Central memory CD4-positive, alpha-beta T cell (primary cell): Measurements from ENCODE around the gene WDR41.
"Not testable (repeated sequence)": the region's sequence is repeated elsewhere in the genome, so short reads cannot be mapped to it uniquely, and the experiment has no call there.

ENCODE experiments used
- DNase-seq: peaks from one replicate; pipeline ENCODE4 v3.0.0; 2022
- total RNA-seq, 3 experiments: gene quantifications; one replicate each; lab custom pipeline; 2026; lab: John Stamatoyannopoulos, UW

WDR41 gene
- total RNA-seq = 8.3 to 21.8 (median 15.2) reads per million in 3 experiments

DNA sequence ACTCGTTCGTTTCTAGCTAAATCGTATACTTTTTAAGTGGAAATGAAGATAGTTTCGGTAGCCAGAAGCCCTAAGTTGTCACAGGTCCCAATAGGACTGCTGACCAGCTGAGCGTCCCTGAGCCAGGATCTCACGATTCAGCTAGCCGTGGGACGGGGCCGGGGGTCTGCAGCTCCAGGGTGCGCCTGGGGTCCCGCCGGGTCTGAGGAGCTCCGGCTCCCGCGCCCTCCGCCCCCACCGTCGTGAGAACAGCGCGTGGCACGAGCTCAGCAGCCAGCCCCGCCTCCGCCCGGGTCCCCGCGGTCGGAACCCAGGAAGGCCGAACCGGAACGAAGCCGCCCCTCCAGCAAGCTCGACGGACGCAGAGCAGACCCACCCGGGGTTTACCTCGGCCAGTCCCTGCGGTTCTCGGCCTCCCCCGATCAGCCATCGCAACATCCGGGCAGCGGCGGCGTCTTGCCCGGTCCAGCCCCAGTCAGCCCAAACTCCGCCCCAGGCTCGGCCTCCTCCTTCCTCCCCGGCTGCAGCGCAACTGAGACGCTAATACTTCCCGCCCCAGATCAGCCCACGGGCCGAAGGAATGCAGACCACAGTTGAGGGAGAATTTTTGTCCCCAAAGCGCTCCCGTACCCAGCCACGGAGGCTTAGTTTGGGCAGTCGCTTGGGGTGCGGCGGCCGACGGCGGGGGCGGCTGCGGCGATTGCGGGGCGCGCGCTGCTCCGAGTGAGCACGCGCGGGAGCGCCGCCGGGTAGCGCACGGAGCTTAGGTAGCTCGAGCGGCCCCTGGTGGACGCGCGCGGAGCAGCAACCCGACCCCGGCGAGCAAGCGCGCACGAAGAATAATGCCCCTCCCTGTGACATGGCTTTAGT is at the start of gene WDR41:
Gene WDR41 (minus strand): TSS at position 534 of the 870 bp plus-strand sequence. CDS start 96 bp downstream, at position 438.
- DNase-seq = peak; percentile 79

GRCh38 chr5:77531297-77531696 is 39.2 kb upstream of the WDR41 start:
- DNase-seq = no peak

GRCh38 chr5:77518304-77518703 is 26.2 kb upstream of the WDR41 start:
- no peak for DNase-seq

DNA sequence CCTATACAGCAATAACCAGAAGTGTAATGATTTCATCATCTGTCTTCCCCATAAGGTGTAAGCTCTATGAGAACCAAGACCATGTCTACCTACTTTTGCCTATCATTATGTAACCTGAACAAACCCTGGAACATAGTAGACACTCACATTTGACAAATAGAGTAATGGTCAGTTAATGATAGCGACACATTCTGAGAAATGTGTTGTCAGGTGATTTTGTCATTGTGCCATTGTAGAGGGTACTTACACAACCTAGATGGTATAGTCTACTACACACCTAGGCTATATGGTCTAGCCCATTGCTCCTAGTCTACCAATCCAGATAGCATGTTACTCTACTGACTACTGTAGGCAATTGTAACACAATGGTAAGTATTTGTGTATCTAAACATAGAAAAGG is 22.3 kb upstream of the WDR41 start:
- no peak for DNase-seq

DNA sequence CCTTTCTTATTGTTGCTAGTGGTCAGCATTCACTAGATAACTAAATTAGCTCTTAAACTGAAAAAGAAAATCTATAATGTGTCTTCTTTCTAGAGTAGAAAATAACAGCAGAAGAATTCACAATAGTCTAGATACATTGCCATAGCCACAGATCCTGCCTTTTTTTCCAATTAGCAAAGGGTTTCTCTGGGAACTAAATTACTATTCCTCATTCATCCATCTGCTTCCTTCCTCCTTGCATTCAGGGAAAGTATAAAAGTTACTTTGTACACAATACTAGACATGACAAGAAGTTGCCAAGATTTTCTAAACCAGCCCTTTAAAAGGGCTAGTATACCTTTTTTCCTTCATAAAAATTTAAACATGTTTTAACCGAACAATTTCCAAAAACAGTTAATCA is 21.2 kb upstream of the WDR41 start:
- no peak for DNase-seq

DNA sequence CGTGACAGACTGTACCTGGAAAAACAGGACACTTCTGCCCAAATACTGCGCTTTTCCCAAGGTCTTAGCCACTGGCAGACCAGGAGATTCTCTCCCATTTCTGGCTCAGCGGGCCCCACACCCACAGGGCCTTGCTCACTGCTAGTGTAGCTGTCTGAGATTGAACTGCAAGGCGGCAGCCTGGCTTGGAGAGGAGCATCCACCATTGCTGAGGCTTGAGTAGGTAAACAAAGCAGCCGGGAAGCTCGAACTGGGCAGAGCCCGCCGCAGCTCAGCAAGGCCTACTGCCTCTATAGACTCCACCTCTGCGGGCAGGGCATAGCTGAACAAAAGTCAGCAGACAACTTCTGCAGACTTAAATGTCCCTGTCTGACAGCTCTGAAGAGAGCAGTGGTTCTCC is 9.0 kb upstream of the WDR41 start:
- DNase-seq = not testable (repeated sequence)

DNA sequence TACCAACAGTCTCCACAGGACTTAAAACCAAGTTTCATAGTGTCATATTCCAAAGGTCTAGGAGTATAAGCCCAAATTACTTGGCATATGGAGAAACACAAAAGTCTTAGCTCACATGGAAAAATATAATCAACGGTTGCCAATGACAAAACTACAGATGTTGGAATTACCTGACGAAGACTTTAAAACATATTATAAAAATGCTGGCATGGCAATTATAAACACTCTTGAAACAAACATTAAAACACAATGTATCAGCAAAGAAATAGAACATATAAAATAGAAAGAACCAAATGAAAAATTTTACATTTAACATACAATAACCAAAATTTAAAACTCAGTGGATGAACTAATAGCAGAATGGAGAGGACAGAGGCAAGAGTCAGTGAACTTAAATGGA is 7.9 kb upstream of the WDR41 start:
- no peak for DNase-seq

DNA sequence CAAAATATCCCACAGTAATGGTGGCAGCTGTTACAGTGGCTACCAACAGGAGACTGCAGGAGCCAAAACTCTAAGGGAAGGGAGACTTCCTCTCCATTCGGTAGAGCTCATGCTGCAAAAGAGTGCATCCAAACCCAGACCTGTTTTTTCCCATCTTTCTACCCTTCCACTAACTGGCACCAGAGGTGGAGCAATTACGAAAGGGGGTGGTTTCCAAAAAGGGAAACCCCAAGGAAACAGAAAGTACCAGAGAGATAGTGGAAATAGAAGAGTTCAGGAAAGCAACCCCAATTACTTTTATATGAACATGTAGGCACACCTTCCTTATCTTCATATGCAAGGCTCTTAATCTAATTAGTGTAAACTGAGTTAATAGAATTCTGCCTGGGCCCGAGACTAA is 7.3 kb upstream of the WDR41 start:
- DNase-seq = no peak

DNA sequence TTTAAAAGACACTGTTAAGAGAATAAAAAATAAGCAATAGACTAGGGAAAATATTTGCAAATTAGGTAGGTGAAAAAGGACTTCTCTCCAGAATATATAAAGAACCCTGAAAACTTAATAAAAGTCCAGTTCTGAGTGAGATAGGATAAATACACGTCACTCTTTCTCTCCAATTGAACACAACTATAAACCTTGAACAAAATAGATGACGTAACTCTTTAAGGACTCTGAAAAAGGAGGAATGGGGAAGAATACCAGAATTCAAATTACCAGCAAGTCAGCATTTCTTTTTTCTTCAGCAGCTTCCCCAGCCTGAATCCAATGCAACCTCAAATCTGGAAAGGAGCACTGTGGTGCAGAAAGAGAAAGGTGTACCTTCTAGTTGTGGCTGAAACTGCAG is 6.8 kb upstream of the WDR41 start:
- no peak for DNase-seq

GRCh38 chr5:77494935-77495334 is 2.8 kb upstream of the WDR41 start:
- no peak for DNase-seq

- DNase-seq = no peak
Measured at GRCh38 chr5:77492653-77493000, 511 bp upstream of the WDR41 start.

DNA sequence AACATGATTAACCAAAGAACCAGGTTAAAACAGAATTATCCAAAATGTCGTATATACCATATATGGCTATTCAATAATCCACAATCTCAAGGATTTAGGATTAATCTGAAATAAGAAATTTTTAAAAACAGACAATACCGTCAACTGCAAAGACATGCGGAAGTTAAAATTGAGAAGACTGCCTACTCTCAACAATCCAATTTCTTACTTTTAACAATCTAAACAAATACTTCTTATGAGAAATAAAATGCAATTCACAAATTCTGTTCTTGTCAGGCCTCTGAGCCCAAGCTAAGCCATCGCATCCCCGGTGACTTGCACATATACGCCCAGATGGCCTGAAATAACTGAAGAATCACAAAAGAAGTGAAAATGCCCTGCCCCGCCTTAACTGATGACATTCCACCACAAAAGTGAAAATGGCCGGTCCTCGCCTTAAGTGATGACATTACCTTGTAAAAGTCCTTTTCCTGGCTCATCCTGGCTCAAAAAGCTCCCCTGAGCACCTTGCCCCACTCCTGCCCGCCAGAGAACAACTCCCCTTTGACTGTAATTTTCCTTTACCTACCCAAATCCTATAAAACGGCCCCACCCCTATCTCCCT is 1.3 kb downstream of the WDR41 start:
- not testable (repeated sequence) for DNase-seq

- no peak for DNase-seq
Measured at GRCh38 chr5:77486344-77486962, 5.7 kb downstream of the WDR41 start.

DNA sequence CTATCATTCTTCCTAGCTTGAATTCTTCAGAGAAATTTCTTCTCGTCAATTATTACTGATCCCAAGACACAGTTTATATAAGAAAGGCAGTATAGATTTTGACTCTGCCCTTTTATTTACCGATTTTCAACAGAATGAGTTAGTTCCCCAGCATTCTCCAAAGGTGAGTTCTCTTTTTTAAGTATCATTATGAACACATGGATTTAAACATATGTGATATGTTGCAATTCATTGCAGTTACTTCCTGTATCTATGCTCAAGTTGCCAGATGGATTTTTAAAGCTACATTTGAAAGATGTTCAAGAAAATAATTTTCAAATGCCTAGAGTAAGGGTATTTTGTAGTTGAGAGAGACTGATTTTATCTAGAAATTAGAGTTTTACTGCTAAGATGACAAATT is 8.4 kb downstream of the WDR41 start:
- no peak for DNase-seq

DNA sequence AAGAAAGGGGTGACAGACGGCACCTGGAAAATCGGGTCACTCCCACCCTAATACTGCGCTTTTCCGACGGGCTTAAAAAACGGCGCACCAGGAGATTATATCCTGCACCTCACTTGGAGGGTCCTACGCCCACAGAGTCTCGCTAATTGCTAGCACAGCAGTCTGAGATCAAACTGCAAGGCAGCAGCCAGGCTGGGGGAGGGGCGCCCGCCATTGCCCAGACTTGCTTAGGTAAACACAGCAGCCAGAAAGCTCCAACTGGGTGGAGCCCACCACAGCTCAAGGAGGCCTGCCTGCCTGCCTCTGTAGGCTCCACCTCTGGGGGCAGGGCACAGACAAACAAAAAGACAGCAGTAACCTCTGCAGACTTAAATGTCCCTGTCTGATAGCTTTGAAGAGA is 17.1 kb downstream of the WDR41 start:
- not testable (repeated sequence) for DNase-seq

DNA sequence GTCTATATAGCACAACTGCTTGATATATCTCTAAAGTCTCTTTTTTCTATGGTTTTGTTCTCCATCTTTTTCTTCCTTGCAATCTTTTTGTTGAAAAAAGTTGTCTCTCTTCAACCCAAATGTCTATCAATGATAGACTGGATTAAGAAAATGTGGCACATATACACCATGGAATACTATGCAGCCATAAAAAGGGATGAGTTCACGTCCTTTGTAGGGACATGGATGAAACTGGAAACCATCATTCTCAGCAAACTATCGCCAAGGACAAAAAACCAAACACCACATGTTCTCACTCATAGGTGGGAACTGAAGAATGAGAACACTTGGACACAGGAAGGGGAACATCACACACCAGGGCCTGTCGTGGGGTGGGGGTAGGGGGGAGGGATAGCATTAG is 23.2 kb downstream of the WDR41 start:
- not testable (repeated sequence) for DNase-seq

GRCh38 chr5:77463905-77464304 is 28.2 kb downstream of the WDR41 start:
- no peak for DNase-seq

DNA sequence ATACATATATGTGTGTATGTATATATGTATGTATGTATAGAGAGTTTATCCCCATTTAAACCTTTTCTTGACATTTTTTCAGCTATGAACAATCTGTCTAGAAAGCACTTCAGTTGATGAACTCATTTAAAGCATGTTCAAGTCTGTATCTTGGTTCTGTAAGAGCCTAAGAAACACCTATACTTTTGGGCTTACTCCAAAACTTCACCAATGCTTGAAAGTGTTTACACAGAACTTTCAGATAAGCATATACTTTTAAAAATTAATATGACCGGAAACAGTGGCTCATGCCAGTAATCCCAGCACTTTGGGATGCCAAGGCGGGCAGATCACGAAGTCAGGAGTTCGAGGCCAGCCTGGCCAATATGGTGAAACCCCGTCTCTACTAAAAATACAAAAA is 30.8 kb downstream of the WDR41 start:
- DNase-seq = no peak

DNA sequence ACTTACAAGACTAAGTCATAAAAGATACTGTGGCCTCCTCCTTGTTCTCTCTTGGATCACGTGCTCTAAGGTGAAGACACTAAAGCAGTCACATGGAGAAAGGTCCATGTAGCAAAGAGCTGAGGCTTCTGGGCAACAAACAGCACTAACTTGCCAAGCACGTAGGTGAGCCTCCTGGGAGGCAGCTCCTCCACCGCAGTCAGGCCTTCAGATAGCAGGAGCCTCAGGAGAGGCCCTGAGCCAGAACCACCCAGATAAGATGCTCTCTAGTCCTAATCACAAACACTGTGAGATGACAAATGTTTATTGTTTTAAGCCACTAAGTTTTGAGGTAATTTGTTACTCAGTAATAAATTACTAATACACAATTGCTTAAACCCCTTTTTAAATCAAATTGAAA is 38.0 kb downstream of the WDR41 start:
- DNase-seq = no peak

DNA sequence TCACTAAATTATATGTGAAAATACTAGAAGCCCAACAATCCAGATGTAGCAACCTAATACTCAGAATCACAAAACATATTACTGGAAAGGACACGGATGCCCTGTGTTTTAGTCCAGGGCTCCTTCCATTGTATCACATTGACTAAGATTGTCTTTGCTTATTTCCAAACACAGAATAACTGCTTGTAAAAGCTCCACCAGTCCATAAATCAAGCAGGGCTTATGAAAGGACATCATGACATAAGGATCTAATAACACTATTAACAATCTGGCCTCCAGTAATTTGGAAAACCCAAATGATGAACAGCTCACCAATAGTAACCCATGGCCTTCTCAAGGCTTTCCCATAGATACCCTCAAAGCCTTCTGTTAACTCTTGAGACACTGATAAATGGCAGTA is 39.8 kb downstream of the WDR41 start:
- no peak for DNase-seq

- no peak for DNase-seq
Measured at GRCh38 chr5:77449981-77450380, 42.1 kb downstream of the WDR41 start.

GRCh38 chr5:77449277-77449676 is 42.8 kb downstream of the WDR41 start:
- DNase-seq = no peak

- no peak for DNase-seq
Measured at GRCh38 chr5:77448831-77449230, 43.3 kb downstream of the WDR41 start.

- no peak for DNase-seq
Measured at GRCh38 chr5:77444356-77444755, 47.8 kb downstream of the WDR41 start.
